Measurements from ENCODE around the gene CCSER2. TPM values are rescaled to one million over a fixed set of nuclear protein-coding genes. Genes with fewer than 3 reads are reported as not detected.
"Not testable (repeated sequence)": the region's sequence is repeated elsewhere in the genome, so short reads cannot be mapped to it uniquely, and the experiment has no call there.

Gene CCSER2
- total RNA-seq, 4 donors from 2014 or later: 60.5 to 80.6 (median 63.1) TPM

- 79% methylated on average over 1 of the region's 1 CpG for WGBS
- Histone ChIP-seq H3K9me3 (no peaks in the 10 kb centered on the region), H3K36me3 (no peaks in the 10 kb centered on the region), H3K27me3 (no peaks in the 10 kb centered on the region), H3K4me1 (peaks cover 18 to 36% (median 32%) of the 10 kb centered on the region in 4 donors), H3K4me3 (no peak overlapping the region), H3K27ac (replicated peaks in 1 of 4) (no peak overlapping the region)
- no peak for TF ChIP-seq CTCF (IDR thresholded peaks at IDR 0.05)
- DNase-seq (ENCODE audit: extremely low spot score): no peak
- intact Hi-C loops (cut with DNase I): no loop called here
These were observed 13.6 kb downstream of the CCSER2 start for GRCh38 chr10:84341983-84342382.

- intact Hi-C loops (cut with DNase I): no loop called here
- no peak overlapping the region for H3K27ac ChIP-seq (replicated peaks in 1 of 4)
- TF ChIP-seq POLR2AphosphoS5 (IDR thresholded peaks at IDR 0.05): no peak
- TF ChIP-seq CTCF (IDR thresholded peaks at IDR 0.05): no peak
- no peak for TF ChIP-seq EP300 (IDR thresholded peaks at IDR 0.05)
- no peak for TF ChIP-seq POLR2A (IDR thresholded peaks at IDR 0.05; ENCODE audit: low read depth)
- WGBS: 95% methylated on average over 6 of the region's 6 CpGs
- H3K4me3 ChIP-seq: no peak overlapping the region
- H3K9me3 ChIP-seq: no peaks in the 10 kb centered on the region
- no peak for DNase-seq (ENCODE audit: extremely low spot score)
- H3K27me3 ChIP-seq: no peaks in the 10 kb centered on the region
- H3K36me3 ChIP-seq: no peaks in the 10 kb centered on the region
- peaks cover 18 to 36% (median 28%) of the 10 kb centered on the region in 4 donors for H3K4me1 ChIP-seq
These were observed 14.2 kb downstream of the CCSER2 start for GRCh38 chr10:84342584-84342983.

- Histone ChIP-seq H3K27ac (replicated peaks in 1 of 4) (no peak overlapping the region), H3K9me3 (no peaks in the 10 kb centered on the region), H3K4me3 (no peak overlapping the region), H3K4me1 (peaks cover 21 to 44% (median 32%) of the 10 kb centered on the region in 4 donors), H3K36me3 (no peaks in the 10 kb centered on the region), H3K27me3 (no peaks in the 10 kb centered on the region)
- intact Hi-C loops (cut with DNase I): no loop called here
- no peak for DNase-seq (ENCODE audit: extremely low spot score)
- no peak for TF ChIP-seq POLR2A (IDR thresholded peaks at IDR 0.05; ENCODE audit: low read depth)
- no peak for TF ChIP-seq EP300 (IDR thresholded peaks at IDR 0.05)
- no peak for TF ChIP-seq POLR2AphosphoS5 (IDR thresholded peaks at IDR 0.05)
- TF ChIP-seq CTCF (IDR thresholded peaks at IDR 0.05): no peak
- 94% methylated on average over 1 of the region's 1 CpG for WGBS
These were observed 15.4 kb downstream of the CCSER2 start for GRCh38 chr10:84343831-84344230.

- H3K4me3 ChIP-seq: no peak overlapping the region
- H3K4me1 ChIP-seq: peaks cover 28 to 51% (median 38%) of the 10 kb centered on the region in 4 donors
- WGBS: 82% methylated on average over 4 of the region's 4 CpGs
These were observed 16.1 kb downstream of the CCSER2 start for GRCh38 chr10:84344526-84344925.

GRCh38 chr10:84347575-84348002 lies 19.2 kb downstream of the CCSER2 start:
- WGBS: 95% methylated on average over 29 of the region's 31 CpGs

More at GRCh38 chr10:84344526-84344925, 16.1 kb downstream of the CCSER2 start:
- DNase-seq (ENCODE audit: extremely low spot score): no peak
- Histone ChIP-seq H3K27ac (replicated peaks in 1 of 4) (no peak overlapping the region), H3K36me3 (no peaks in the 10 kb centered on the region), H3K27me3 (no peaks in the 10 kb centered on the region), H3K9me3 (no peaks in the 10 kb centered on the region)
- intact Hi-C loops (cut with DNase I): no loop called here
- TF ChIP-seq POLR2A (IDR thresholded peaks at IDR 0.05; ENCODE audit: low read depth): no peak
- TF ChIP-seq EP300 (IDR thresholded peaks at IDR 0.05): no peak
- no peak for TF ChIP-seq POLR2AphosphoS5 (IDR thresholded peaks at IDR 0.05)

GRCh38 chr10:84348447-84348846 lies 20.1 kb downstream of the CCSER2 start:
- TF ChIP-seq POLR2A (IDR thresholded peaks at IDR 0.05; ENCODE audit: low read depth) (no peak), CTCF (IDR thresholded peaks at IDR 0.05) (no peak)
- peak overlapping the region; percentile 52 to 74 (median 68) for H3K27ac ChIP-seq (replicated peaks in 1 of 4)
- intact Hi-C loops (cut with DNase I): no loop called here
- 64% methylated on average over 4 of the region's 4 CpGs for WGBS
- no peak for DNase-seq (ENCODE audit: extremely low spot score)
- H3K4me1 ChIP-seq: peaks cover 37 to 65% (median 51%) of the 10 kb centered on the region in 4 donors
- H3K27me3 ChIP-seq: no peaks in the 10 kb centered on the region
- H3K36me3 ChIP-seq: no peaks in the 10 kb centered on the region
- no peaks in the 10 kb centered on the region for H3K9me3 ChIP-seq
- H3K4me3 ChIP-seq: no peak overlapping the region

More at GRCh38 chr10:84347575-84348002, 19.2 kb downstream of the CCSER2 start:
- H3K4me3 ChIP-seq; H3K27me3 ChIP-seq; DNase-seq (ENCODE audit: extremely low spot score); H3K9me3 ChIP-seq; H3K36me3 ChIP-seq; H3K27ac ChIP-seq (replicated peaks in 1 of 4); intact Hi-C loops (cut with DNase I): not testable (repeated sequence)
- H3K4me1 ChIP-seq: peaks cover 43 to 63% (median 47%) of the 10 kb centered on the region in 4 donors

Measured in esophagus muscularis mucosa (tissue), 4 donors.